ENCODE results near the gene ADAMTS7.
"Not testable (repeated sequence)": the region's sequence is repeated elsewhere in the genome, so short reads cannot be mapped to it uniquely, and the experiment has no call there.

The ADAMTS7 gene

GRCh38 chr15:78753751-78754535 lies 57.3 kb downstream of the ADAMTS7 start:
- not testable (repeated sequence) for DNase-seq (ENCODE audit: low read depth in 2 of 3, low spot score in 2 of 3)

DNA sequence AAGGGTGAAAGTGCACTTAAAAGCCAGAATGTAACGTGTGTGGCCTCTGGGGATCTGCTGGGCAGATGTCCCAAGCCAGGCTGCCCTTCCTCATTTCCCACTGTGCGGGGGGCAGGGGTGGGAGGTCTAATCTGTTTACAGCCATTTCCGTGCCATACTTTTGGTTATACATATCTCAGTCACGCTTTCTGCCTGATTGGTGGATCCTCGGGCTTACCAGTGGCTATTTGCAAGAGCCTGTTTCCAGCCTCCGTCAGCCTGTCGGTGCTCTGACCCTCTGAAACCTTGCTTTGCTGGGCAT lies 58.0 kb downstream of the ADAMTS7 start:
- not testable (repeated sequence) for DNase-seq (ENCODE audit: low read depth in 2 of 3, low spot score in 2 of 3)

GRCh38 chr15:78752492-78753358 lies 58.5 kb downstream of the ADAMTS7 start:
- no peak for DNase-seq (ENCODE audit: low read depth in 2 of 3, low spot score in 2 of 3)

DNA sequence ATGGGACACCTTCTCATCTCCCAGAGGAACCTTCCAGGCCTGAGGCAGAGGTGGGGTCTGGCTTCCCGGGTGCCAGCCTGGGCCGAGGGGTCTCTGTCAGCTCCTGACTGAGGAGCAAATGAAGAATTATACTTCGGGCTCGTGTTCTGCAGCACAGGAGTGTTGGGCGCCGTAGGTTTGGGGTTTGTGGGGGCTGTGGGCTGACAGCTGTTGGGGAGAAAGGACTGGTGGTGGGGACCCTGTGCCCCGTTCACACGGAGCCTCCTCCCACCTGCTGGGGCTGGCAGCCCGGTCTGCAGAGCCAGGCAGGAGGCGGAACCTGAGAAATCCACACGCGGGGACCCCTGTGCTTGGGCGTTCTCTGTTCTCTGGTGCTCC lies 59.7 kb downstream of the ADAMTS7 start:
- DNase-seq (ENCODE audit: low read depth in 2 of 3, low spot score in 2 of 3): no peak

GRCh38 chr15:78750974-78751601 lies 60.2 kb downstream of the ADAMTS7 start:
- DNase-seq (ENCODE audit: low read depth in 2 of 3, low spot score in 2 of 3): peak; percentile 74 to 90 (median 86)

GRCh38 chr15:78750566-78750965 lies 60.7 kb downstream of the ADAMTS7 start:
- no peak for DNase-seq (ENCODE audit: low read depth in 2 of 3, low spot score in 2 of 3)

DNA sequence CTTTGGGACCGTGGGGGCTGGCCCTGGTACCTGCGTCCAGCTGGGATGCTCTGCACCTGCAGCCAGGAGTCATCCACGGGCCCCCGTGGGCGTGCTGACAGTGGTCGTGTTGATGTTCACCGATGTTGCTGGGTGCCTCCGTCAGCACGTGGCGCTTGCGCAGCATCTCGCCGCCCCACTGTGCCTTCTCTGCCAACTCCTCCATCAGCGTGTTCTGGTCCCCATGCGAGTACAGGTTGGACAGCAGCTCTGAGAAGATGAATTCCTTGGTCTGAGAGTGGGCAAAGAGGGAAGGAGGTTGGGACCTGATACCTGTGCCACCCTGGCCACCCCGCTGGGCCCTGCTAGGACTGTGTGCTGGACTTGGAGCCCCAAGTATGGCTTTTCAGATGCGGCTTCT lies 61.4 kb downstream of the ADAMTS7 start:
- no peak for DNase-seq (ENCODE audit: low read depth in 2 of 3, low spot score in 2 of 3)

DNA sequence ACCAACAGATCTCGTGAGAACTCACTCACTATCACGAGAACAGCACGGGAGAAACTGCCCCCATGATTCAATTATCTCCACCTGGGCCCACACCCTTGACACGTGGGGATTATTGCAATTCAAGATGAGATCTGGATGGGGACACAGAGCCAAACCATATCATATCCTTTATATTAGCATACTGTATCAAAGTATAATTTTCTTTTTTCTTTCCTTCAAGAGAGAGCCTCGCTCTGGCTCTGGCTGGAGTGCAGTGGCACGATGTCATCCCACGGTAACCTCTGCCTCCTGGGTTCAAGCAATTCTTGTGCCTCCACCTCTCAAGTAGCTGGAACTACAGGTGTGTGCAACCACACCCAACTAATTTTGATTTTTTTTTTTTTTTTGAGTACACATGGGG lies 63.4 kb downstream of the ADAMTS7 start:
- not testable (repeated sequence) for DNase-seq (ENCODE audit: low read depth in 2 of 3, low spot score in 2 of 3)

- not testable (repeated sequence) for DNase-seq (ENCODE audit: low read depth in 2 of 3, low spot score in 2 of 3)
Observed at GRCh38 chr15:78741674-78742073, 69.6 kb downstream of the ADAMTS7 start.

GRCh38 chr15:78740904-78741274 lies 70.4 kb downstream of the ADAMTS7 start:
- no peak for DNase-seq (ENCODE audit: low read depth in 2 of 3, low spot score in 2 of 3)

- peak in 1 of 3 experiments; percentile 37 for DNase-seq (ENCODE audit: low read depth in 2 of 3, low spot score in 2 of 3)
Observed at GRCh38 chr15:78739996-78740903, 71.0 kb downstream of the ADAMTS7 start.

DNA sequence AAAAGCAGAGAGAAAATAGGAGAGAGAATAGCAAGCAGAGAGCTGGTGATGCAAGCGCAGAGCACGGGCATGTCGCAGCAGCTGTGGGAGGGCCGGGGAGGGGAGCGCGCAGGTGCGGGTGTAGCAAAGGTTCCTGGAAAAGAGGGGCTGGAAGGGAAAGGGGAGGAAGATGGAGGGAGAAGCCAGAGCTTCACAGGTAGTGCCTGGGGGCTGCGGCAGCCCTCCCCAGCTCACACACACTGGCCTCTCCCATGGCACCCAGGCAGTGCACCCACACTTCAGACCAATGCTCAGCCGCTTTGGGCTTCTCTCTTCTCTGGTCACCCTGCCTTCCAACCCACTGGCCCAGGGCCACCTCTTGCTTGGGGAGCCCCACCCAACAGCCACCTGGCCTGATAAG lies 72.1 kb downstream of the ADAMTS7 start:
- DNase-seq (ENCODE audit: low read depth in 2 of 3, low spot score in 2 of 3): no peak

DNA sequence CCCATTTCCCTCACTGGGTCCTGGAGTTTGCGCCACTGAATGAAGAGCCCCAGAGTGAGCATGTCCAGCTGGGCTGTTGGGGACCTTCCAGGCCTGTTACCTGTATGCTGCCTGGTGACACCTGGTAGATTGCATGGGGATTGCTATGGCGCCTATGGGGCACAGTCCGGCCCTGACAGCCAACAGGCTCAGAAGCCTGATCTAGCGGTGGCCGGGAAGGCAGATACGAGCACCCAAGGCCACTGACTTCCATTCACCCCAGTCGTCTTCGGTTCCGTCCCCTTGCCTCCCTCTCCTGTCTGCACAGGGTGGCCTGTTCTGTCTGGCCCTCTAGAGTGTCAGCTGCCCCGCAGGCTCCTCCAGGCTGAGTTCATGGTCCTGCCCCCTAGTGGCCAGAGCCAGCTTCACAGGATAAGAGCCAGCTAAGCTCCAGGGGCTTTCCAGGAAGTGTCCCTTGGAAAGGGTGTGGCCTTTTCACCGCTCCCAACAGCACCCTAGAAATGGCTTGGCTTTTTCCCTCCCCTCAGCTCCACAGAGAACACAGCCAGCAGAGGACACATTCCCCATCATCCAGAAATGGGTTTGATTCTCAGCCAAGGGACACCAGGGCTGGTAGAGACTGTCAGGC lies 73.2 kb downstream of the ADAMTS7 start:
- peak in 1 of 3 experiments; percentile 43 for DNase-seq (ENCODE audit: low read depth in 2 of 3, low spot score in 2 of 3)

DNA sequence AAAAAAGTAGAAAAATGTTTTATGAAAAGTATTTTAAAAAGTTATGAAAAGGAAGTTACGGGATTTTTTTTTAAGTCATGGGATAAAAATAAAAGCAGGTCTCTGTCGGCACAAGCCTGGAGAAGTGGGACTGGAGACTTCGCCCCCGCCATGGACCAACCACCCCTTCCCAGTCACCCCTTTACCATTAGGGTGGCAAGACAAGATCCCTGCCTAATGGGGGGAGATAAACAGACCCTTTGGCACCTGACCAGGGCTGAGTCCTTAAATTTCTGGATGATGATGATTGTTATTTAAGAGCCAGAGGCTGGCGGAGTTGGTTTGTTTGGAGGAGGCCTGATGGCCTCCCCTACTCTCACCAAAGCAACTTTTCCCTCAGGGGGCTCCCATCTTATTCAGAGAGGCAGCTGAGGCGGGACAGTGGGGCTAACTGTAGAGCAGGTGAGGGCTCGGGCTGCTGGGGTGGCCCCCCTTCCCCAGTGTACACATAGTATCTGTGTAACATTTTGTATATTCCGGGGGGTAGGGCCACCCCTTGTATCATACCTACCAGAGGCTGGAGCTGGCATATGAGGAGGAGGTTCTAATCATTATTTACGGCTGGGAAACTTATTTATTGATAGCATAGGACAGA lies 74.0 kb downstream of the ADAMTS7 start:
- DNase-seq (ENCODE audit: low read depth in 2 of 3, low spot score in 2 of 3): no peak

GRCh38 chr15:78736286-78736685 lies 75.0 kb downstream of the ADAMTS7 start:
- not testable (repeated sequence) for DNase-seq (ENCODE audit: low read depth in 2 of 3, low spot score in 2 of 3)

DNA sequence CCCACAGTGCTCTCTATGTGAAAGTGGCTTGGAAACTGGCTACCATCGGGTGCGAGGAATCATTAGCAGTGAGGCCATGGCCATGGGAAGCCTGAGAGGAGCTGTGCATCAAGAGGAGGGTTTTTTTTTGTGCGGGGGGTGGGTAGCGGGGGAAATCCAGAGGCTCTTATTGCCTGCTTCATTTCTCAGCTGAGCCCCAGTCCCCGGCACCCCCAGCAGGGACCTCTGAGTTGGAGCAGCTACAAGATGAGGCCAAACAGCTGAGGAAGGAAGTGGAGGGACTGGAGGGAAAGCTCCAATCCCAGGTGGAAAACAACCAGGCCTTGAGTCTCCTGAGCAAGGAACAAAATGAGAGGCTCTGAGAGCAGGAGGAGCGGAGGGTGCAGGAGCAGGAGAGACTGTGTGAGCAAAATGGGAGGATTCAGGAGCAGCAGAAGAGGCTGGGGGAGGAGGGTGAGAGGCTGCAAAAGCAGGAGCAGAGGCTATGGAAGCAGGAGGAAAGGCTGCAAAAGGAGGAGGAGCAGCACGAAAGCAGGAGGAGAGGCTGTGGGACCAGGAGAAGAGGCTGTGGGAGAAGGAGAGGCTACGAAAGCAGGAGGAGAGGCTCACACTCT lies 76.7 kb downstream of the ADAMTS7 start:
- DNase-seq (ENCODE audit: low read depth in 2 of 3, low spot score in 2 of 3): no peak

- no peak for DNase-seq (ENCODE audit: low read depth in 2 of 3, low spot score in 2 of 3)
Observed at GRCh38 chr15:78732634-78733033, 78.6 kb downstream of the ADAMTS7 start.

- DNase-seq (ENCODE audit: low read depth in 2 of 3, low spot score in 2 of 3): no peak
Observed at GRCh38 chr15:78730955-78731354, 80.3 kb downstream of the ADAMTS7 start.

- DNase-seq (ENCODE audit: low read depth in 2 of 3, low spot score in 2 of 3): not testable (repeated sequence)
Observed at GRCh38 chr15:78728427-78728826, 82.8 kb downstream of the ADAMTS7 start.

DNA sequence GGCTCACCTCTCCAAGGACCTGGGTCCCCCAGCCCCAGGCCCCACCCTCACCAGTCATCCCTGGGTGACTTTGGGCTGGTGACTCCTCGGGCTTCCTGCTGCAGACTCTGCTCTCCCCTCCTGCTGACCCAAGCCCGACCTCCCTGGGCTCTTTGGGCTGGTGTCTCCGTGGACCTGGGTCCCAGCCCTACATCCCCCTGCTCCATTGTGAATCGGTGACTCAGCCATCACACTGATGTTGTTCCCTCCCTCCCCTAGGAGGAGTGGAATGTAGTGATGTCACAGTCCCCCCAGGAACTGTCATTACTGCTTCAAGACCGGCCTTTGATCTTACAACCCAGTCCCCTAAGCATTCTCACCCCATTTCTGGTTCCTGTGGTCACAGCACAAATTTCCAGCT lies 83.7 kb downstream of the ADAMTS7 start:
- DNase-seq (ENCODE audit: low read depth in 2 of 3, low spot score in 2 of 3): no peak

Measured in activated CD8-positive, alpha-beta memory T cell treated with anti-CD3 and anti-CD28 coated beads for 48 hours (primary cell).